Measurements from ENCODE around the gene MCC.

MCC gene

GRCh38 chr5:113246361-113246870 is 241.8 kb downstream of the MCC start:
- peak; percentile 36 for DNase-seq (ENCODE audit: low read depth, low spot score)

GRCh38 chr5:113245427-113246225 is 242.6 kb downstream of the MCC start:
- peak; percentile 13 for DNase-seq (ENCODE audit: low read depth, low spot score)

- no peak for DNase-seq (ENCODE audit: low read depth, low spot score)
Measured at GRCh38 chr5:113244966-113245365, 243.3 kb downstream of the MCC start.

- DNase-seq (ENCODE audit: low read depth, low spot score) = no peak
Measured at GRCh38 chr5:113243349-113243664, 244.9 kb downstream of the MCC start.

GRCh38 chr5:113242481-113243348 is 245.5 kb downstream of the MCC start:
- DNase-seq (ENCODE audit: low read depth, low spot score) = no peak

- no peak for DNase-seq (ENCODE audit: low read depth, low spot score)
Measured at GRCh38 chr5:113240951-113241726, 247.1 kb downstream of the MCC start.

- DNase-seq (ENCODE audit: low read depth, low spot score) = no peak
Measured at GRCh38 chr5:113240032-113240431, 248.2 kb downstream of the MCC start.

- no peak for DNase-seq (ENCODE audit: low read depth, low spot score)
Measured at GRCh38 chr5:113237893-113238292, 250.4 kb downstream of the MCC start.

GRCh38 chr5:113236536-113237288 is 251.5 kb downstream of the MCC start:
- no peak for DNase-seq (ENCODE audit: low read depth, low spot score)

GRCh38 chr5:113235884-113236283 is 252.4 kb downstream of the MCC start:
- DNase-seq (ENCODE audit: low read depth, low spot score) = no peak

- DNase-seq (ENCODE audit: low read depth, low spot score) = no peak
Measured at GRCh38 chr5:113234546-113234945, 253.7 kb downstream of the MCC start.

- DNase-seq (ENCODE audit: low read depth, low spot score) = no peak
Measured at GRCh38 chr5:113233606-113234005, 254.6 kb downstream of the MCC start.

- DNase-seq (ENCODE audit: low read depth, low spot score) = no peak
Measured at GRCh38 chr5:113232667-113233066, 255.6 kb downstream of the MCC start.

GRCh38 chr5:113232221-113232620 is 256.0 kb downstream of the MCC start:
- no peak for DNase-seq (ENCODE audit: low read depth, low spot score)

GRCh38 chr5:113231653-113232000 is 256.6 kb downstream of the MCC start:
- DNase-seq (ENCODE audit: low read depth, low spot score) = no peak

- no peak for DNase-seq (ENCODE audit: low read depth, low spot score)
Measured at GRCh38 chr5:113230711-113231652, 257.3 kb downstream of the MCC start.

GRCh38 chr5:113227798-113228197 is 260.5 kb downstream of the MCC start:
- DNase-seq (ENCODE audit: low read depth, low spot score) = no peak

- DNase-seq (ENCODE audit: low read depth, low spot score) = no peak
Measured at GRCh38 chr5:113226116-113226736, 262.0 kb downstream of the MCC start.

- no peak for DNase-seq (ENCODE audit: low read depth, low spot score)
Measured at GRCh38 chr5:113225259-113225658, 263.0 kb downstream of the MCC start.

- no peak for DNase-seq (ENCODE audit: low read depth, low spot score)
Measured at GRCh38 chr5:113224605-113225065, 263.6 kb downstream of the MCC start.
